AG04450 (cell line): ENCODE measurements around the gene CFAP119. TPM values are rescaled to one million over a fixed set of nuclear protein-coding genes. Genes with fewer than 3 reads are reported as not detected.

Source experiments
- CTCF ChIA-PET: fragments of 300-600, 350-600 bp; formaldehyde crosslinking; extraction: SDS; loops from one replicate; lab custom pipeline; 2022; ENCODE audit warnings: antibody characterized with exemption, inconsistent platforms; lab: Charles Lee
- POLR2A ChIA-PET: fragments of 350-600 bp; formaldehyde crosslinking; extraction: SDS; loops from one replicate; lab custom pipeline; 2021; ENCODE audit warnings: antibody characterized with exemption, inconsistent platforms; lab: Yijun Ruan, JAX
- DNase-seq: peaks from one replicate; pipeline ENCODE4 v3.0.0-alpha.2; 2011; ENCODE audit warnings: low read depth, low spot score
- H3K27ac ChIP-seq: one replicate; pipeline ENCODE4 v1.5.1; 2012; ENCODE audit warnings: low read depth, low read length, control low read depth
- H3K27me3 ChIP-seq: one replicate; pipeline ENCODE4 v1.6.0; 2012; ENCODE audit warnings: low read length; ENCODE audit not compliant: control insufficient read depth, insufficient read depth
- H3K4me3 ChIP-seq: 2 replicates; pipeline ENCODE4 v1.5.1; 2011; ENCODE audit warnings: mild to moderate bottlenecking, low read depth, low read length, control low read depth
- H3K9me3 ChIP-seq: 2 replicates; pipeline ENCODE4 v1.5.1; 2012; ENCODE audit warnings: low read length; ENCODE audit not compliant: control insufficient read depth, insufficient read depth
- CTCF ChIP-seq: IDR thresholded peaks from 2 replicates; pipeline ENCODE4 v1.5.1; 2011; ENCODE audit warnings: low read depth, low read length, control low read depth, inconsistent platforms
- polyA plus RNA-seq: library from polyadenylated mRNA; depleted of rRNA; stranded (reverse); fragments of >200 nt; gene quantifications from 2 replicates; pipeline ENCODE4 v1.2.3, GENCODE V29; 2011

CFAP119 gene
- polyA plus RNA-seq, 1 experiment, result 3.1 TPM

- TF ChIP-seq CTCF, result no peak
- no peak for DNase-seq
- H3K9me3 ChIP-seq, result no peaks in the 10 kb centered on the region; the same call in 1 of the 2 replicates
- ChIA-PET CTCF (interaction anchor here (0.6 to 2.4 kb wide), 6 partner anchors 9 to 137 kb away, joined by 3 to 32 read pairs (median 3); no protein-coding TSS in a partner anchor), POLR2A (interaction anchor here (0.5 to 3.7 kb wide), 11 partner anchors 9 to 97 kb away, joined by 3 to 70 read pairs (median 3); partner anchors contain the start of gene ZNF629)
- peak overlapping the region; percentile 61 for H3K27ac ChIP-seq
- H3K4me3 ChIP-seq, result peak overlapping the region; percentile 79
- H3K27me3 ChIP-seq, result peaks cover 2% of the 10 kb centered on the region
Observed at GRCh38 chr16:30805056-30805369, 43.2 kb upstream of the CFAP119 start.

- peaks cover 2% of the 10 kb centered on the region for H3K27me3 ChIP-seq
- no peaks in the 10 kb centered on the region; the same call in 1 of the 2 replicates for H3K9me3 ChIP-seq
- ChIA-PET CTCF (interaction anchor here (1.0 to 1.3 kb wide), 2 partner anchors 12 to 15 kb away, joined by 3 to 4 read pairs; no protein-coding TSS in a partner anchor), POLR2A (no interaction called here)
- TF ChIP-seq CTCF, result no peak
- no peak overlapping the region for H3K27ac ChIP-seq
- no peak for DNase-seq
- H3K4me3 ChIP-seq, result no peak overlapping the region
Observed at GRCh38 chr16:30802936-30803335, 41.1 kb upstream of the CFAP119 start.

- Histone ChIP-seq H3K27ac (no peak overlapping the region), H3K4me3 (no peak overlapping the region), H3K9me3 (no peaks in the 10 kb centered on the region), H3K27me3 (peaks cover 5% of the 10 kb centered on the region)
- ChIA-PET CTCF (no interaction called here), POLR2A (interaction anchor here (1.4 kb wide), 1 partner anchor 11 kb away, joined by 3 read pairs; the partner anchor contains the start of gene ZNF629)
- no peak for DNase-seq
- TF ChIP-seq CTCF, result peak; percentile 19; the same call in 1 of the 2 replicates
Observed at GRCh38 chr16:30797670-30798309, 35.9 kb upstream of the CFAP119 start.

GRCh38 chr16:30794634-30795033, 32.8 kb upstream of the CFAP119 start:
- CTCF ChIA-PET, result interaction anchor here (0.7 kb wide), 1 partner anchor 49 kb away, joined by 4 read pairs; no protein-coding TSS in a partner anchor
- H3K4me3 ChIP-seq, result no peak overlapping the region
- no peak overlapping the region for H3K27ac ChIP-seq
- no peak for DNase-seq
- H3K9me3 ChIP-seq, result no peaks in the 10 kb centered on the region
- TF ChIP-seq CTCF, result no peak
- POLR2A ChIA-PET, result no interaction called here
- H3K27me3 ChIP-seq, result peaks cover 4% of the 10 kb centered on the region

GRCh38 chr16:30793508-30794069, 31.7 kb upstream of the CFAP119 start:
- no peak for TF ChIP-seq CTCF
- no peak for DNase-seq
- no peak overlapping the region for H3K4me3 ChIP-seq
- peaks cover 4% of the 10 kb centered on the region for H3K27me3 ChIP-seq
- CTCF ChIA-PET, result interaction anchor here (0.5 to 1.6 kb wide), 5 partner anchors 11 to 51 kb away, joined by 3 to 4 read pairs (median 4); no protein-coding TSS in a partner anchor
- no peaks in the 10 kb centered on the region for H3K9me3 ChIP-seq
- H3K27ac ChIP-seq, result no peak overlapping the region
- POLR2A ChIA-PET, result no interaction called here
